ENCODE data around the gene SDS.

Gene SDS

GRCh38 chr12:113425960-113426453 is 22.3 kb upstream of the SDS start:
- no peak for DNase-seq

GRCh38 chr12:113424915-113425823 is 21.5 kb upstream of the SDS start:
- DNase-seq, result peak in 38 of 58 donors; percentile 3 to 68 (median 26)

GRCh38 chr12:113424456-113424855 is 20.8 kb upstream of the SDS start:
- no peak for DNase-seq

GRCh38 chr12:113422886-113423669 is 19.4 kb upstream of the SDS start:
- DNase-seq, result no peak

DNA sequence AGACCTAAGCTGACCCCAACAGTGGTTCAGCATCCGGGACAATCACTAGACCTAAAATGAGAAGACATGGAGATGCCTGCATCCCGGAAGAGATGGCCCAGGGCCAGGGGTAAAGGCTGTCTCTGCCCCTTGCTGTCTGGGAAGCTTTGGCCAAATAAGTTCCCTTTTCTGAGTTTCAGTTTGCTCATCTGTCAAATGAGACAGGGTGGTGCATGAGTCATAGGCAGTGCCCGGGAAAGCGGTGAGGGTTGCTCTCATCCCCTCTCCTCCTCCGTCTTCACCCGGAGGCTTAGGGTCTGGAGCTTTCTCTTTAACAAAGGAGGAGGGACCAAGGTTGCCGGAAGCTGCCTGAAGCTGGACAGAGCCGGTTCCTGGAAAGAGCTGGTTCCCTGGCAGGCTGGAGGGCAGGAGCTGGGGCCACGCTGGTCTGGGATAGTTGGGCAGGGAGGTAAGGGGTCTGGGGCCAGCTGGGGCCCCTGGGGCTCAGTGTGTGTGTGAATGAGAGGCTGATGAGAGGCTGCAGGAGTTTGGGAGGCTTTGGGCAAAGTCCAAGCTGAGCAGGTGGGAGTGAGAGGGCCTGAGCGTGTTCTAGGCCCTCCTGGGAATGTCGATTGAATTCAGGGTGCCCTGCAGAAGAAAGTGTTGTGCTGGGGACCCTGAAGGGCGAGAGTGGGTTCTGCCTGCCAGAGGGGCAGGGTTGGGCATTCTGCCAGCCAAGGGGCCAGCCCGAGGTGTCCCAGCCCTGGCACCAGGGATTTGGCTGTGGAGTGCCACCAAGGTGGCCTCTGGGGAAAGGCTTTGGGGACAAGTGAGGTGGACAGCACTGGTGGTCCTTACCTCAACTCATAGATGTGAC is 18.6 kb upstream of the SDS start, which contains the start of gene SDSL:
SDSL (plus strand) TSS at position 351 of the 856 bp plus-strand sequence. CDS start 5,603 bp downstream, outside the sequence.
- DNase-seq, result peak in 51 of 58 donors; percentile 10 to 74 (median 39)

DNA sequence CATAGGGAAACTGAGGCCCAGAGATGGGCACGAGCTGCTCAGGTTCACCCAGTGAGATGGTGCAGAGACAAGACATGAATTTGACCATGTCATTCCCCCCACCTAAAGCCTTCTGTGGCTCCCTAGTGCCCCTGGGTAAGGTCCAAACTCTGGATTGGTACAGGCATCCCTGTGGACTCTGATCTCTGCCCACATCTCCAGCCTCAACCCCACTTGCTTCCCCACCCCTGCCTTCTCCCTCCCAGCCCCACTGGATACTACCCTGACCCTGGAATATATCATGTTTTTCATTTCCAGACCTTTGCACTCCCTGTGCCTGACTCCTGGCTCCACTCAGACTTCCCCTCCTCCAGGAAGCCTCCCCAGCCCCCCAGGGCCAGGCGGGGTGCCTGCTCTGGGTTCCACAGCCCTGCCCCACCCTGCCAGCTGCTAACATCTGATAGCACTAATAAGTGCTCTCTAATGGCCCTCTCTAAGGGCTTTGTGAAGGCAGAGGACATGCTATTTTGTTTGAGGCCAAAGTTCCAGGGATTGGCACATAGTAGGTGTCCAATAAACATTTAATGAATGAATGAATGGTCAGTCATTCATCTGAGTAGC is 17.4 kb upstream of the SDS start:
- DNase-seq, result no peak

- DNase-seq, result no peak
Measured at GRCh38 chr12:113418213-113418879, 14.7 kb upstream of the SDS start.

DNA sequence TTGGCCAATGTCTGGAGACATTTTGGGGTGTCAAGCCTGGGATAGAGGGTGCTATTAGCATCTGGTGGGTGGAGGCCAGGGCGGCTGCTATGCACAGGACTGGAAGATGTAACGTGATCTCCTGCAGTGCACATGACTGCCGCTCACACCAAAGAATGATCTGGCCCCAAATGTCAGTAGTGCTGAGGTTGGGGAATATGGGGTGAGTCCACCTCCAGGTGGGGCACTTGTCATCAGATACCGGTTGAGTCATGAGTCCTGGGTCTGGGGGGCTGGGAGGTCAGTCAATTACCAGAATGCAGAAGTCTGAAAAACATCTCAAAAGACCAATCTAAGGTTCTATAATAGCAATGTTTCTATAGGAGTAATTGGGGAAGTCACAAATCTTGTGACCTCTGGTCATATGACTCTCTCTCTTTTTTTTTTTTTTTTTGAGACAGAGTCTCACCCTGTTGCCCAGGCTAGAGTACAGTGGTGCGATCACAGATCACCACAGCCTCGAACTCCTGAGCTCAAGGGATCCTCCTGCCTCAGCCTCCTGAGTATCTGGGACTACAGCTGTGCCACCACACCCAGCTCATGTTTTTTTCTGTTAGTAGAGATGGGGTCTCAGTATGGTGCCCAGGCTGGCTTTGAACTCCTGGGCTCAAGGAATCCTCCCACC is 12.5 kb upstream of the SDS start:
- no peak for DNase-seq

- DNase-seq, result no peak
Measured at GRCh38 chr12:113414519-113415038, 10.9 kb upstream of the SDS start.

DNA sequence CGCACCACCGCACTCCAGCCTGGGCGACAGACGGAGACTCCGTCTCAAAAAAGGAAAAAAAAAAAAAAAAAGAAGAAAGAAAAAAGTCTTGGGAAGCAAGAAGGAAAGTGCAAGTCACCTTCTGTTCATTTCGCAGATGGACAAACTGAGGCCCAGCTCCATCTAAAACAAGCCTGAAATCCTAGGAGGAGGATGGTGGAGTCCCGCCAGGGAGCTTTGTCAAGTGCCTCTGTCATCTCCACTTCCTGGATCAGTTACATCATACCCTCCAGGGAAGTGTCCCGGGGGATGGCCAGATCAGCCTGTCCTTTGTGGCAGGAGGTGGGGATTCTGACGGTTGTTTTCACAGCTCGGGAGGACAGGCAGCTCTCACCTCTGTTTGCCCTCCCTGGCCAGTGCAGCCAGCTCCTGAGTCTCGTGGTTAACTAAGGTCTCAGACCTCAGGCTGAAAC is 9.8 kb upstream of the SDS start:
- DNase-seq, result no peak

- peak in 12 of 58 donors; percentile 5 to 44 (median 25) for DNase-seq
Measured at GRCh38 chr12:113409462-113410124, 5.9 kb upstream of the SDS start.

DNA sequence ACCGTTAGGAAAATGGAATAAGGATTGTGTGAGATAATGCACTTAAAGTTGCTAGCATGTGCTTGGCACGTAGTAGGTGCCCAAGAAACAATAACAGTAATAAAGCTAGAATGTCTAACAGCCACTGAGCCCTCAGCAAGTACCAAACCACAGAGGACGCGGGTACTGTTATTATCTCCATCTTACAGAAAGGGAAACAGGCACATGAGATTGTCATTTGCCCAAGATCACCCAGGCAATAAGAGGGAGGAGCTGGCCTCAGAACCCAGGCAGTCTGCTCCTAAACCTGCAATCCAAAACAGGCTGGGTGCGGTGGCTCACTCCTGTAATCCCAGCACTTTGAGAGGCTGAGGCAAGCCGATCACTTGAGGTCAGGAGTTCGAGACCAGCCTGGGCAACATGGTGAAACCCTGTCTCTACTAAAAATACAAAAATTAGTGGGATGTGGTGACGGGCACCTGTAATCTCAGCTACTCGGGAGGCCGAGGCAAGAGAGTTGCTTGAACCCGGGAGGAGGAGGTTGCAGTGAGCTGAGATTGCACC is 5.1 kb upstream of the SDS start:
- no peak for DNase-seq

DNA sequence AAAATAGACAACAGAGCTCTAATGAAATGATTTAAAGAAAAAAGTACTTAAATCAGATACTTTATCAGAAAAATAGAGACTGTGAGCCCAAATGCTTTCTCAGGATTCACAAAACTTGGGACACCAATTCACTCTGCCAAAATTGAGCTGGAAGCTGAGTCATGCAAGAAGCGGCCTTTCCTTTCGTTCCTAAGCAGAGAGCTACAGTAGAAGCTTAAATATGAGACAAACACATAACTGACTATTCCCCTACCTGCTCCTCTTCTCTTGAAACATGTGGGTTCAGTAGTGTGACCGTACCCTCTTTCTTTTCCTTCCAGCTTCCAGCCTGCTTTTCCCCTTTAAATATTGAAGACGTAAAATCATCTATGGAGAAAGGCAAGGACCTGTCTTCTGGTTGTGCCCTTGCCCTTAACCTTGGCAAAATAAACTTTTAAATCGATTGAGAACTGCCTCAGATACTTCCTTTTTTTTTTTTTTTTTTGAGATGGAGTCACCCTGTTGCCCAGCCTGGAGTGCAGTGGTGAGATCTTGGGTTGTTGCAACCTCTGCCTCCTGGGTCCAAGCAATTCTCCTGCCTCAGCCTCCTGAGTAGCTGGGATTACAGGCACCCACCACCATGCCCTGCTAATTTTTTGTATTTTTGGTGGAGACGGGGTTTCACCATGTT is 4.4 kb upstream of the SDS start:
- peak in 9 of 58 donors; percentile 2 to 39 (median 14) for DNase-seq

- DNase-seq, result no peak
Measured at GRCh38 chr12:113405694-113406093, 2.0 kb upstream of the SDS start.

DNA sequence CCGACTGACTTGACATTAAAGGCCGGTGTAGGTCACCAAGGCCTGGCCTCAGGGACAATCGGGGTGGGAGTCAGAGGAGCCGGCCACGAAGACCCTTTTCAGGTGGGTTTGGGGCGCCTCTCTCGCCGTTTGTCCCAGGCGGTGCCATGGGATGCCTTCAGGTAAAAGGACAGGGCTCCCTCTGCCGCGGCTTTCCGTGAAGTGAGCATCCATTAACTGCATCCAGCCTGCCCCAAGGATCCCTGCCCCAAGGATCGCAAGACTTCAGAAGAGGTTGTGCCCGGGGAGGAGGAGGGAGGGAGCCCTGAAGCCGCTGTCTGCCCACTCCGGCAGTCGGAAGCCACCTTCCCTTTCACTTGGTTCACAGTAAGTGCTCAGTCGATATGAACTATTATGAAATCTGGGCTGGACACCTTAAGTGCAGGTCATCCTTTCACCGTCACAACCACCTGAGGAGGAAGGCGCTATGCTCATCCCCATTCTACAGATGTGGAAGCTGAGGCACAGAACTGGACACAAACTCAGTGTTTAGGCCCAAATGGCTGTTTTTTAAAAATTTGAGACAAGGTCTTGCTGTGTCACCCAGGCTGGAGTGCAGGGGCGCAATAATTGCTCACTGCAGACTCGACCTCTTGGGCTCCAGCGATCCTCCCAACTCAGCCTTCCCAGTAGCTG is 964 bp downstream of the SDS start:
- no peak for DNase-seq

DNA sequence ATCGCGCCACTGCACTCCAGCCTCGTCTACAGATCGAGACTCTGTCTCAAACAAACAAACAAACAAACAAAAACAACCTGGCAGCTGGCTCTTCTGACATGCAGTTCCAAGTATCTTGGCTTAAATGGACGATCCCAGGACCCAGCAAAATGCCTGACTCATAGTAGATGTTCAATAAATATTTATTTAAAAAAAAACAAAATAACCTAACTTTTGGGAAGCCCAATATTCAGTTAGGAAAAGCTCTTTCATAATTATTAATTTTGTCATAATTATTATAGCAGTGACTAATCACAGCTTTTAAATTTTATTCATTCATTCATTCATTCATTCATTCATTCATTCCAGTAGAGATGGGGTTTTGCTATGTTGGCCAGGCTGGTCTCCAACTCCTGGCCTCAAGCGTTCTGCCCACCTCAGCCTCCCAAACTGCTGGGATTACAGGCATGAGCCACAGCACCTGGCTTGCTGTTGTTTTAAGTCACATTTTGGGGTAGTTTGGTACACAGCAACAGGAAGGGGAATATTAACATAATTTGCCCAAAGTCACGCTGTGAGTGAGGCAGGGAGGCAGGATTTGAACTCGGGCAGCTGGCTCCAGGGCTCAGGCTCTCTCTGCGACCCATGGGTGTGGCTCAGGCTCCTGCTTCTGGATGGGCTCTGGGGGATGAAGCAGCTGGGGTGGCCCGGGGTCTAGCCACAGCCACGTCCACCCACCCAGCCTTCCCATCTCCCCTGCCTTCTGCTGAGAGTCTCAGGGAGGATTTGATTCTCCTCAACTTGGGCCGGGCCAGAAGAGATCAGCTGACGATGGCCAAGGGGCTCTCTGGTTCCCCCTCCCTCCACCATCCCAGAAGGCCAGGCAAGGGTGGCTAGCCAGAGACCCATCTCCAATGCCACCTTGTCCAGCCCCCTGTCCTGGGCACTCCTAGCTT is 2.4 kb downstream of the SDS start:
- DNase-seq, result no peak

All from anterior cingulate cortex (tissue), 58 donors.